Smooth muscle cell (in vitro differentiated cells): ENCODE data around the gene PIMREG. TPM values are rescaled to one million over a fixed set of nuclear protein-coding genes. Genes with fewer than 3 reads are reported as not detected.
A peak's percentile ranks its signal among the peaks of the same experiment; 100 is the strongest.

Source experiments
- DNase-seq: peaks from one replicate; lab custom pipeline; 2025; ENCODE audit not compliant: unreplicated experiment; lab: John Stamatoyannopoulos, UW
- H2AFZ ChIP-seq: fragments of 200-600 bp; sonication (generic); 2 replicates; pipeline ENCODE4 v1.6.0; 2016; ENCODE audit warnings: antibody characterized with exemption, low read depth, mild to moderate bottlenecking
- H3F3A ChIP-seq: fragments of 200-600 bp; sonication (generic); 2 replicates; pipeline ENCODE4 v1.6.0; 2017; ENCODE audit warnings: antibody characterized with exemption, low read depth
- H3K27ac ChIP-seq: fragments of 200-600 bp; sonication (generic); 2 replicates; pipeline ENCODE4 v1.5.1; 2016; ENCODE audit warnings: low read depth, mild to moderate bottlenecking
- H3K27me3 ChIP-seq: fragments of 200-600 bp; sonication (generic); 2 replicates; pipeline ENCODE4 v1.6.1; 2016; ENCODE audit warnings: low read depth, mild to moderate bottlenecking
- H3K36me3 ChIP-seq: fragments of 200-600 bp; sonication (generic); 2 replicates; pipeline ENCODE4 v1.5.1; 2016; ENCODE audit warnings: low read depth
- H3K4me1 ChIP-seq: fragments of 200-600 bp; sonication (generic); 2 replicates; pipeline ENCODE4 v1.5.1; 2016; ENCODE audit warnings: low read depth
- H3K4me2 ChIP-seq: fragments of 200-600 bp; sonication (generic); 2 replicates; pipeline ENCODE4 v1.6.0; 2016; ENCODE audit warnings: mild to moderate bottlenecking
- H3K4me3 ChIP-seq: fragments of 200-600 bp; sonication (generic); 2 replicates; pipeline ENCODE4 v1.5.1; 2016; ENCODE audit warnings: mild to moderate bottlenecking
- H3K79me2 ChIP-seq: fragments of 200-600 bp; sonication (generic); 2 replicates; pipeline ENCODE4 v1.6.0; 2016; ENCODE audit warnings: low read depth, mild to moderate bottlenecking
- H3K9ac ChIP-seq: fragments of 200-600 bp; sonication (generic); 2 replicates; pipeline ENCODE4 v1.6.0; 2016; ENCODE audit warnings: low read depth
- H3K9me3 ChIP-seq: fragments of 200-600 bp; sonication (generic); replicated peaks from 2 replicates; pipeline ENCODE4 v1.5.1; 2016; ENCODE audit warnings: low read depth
- H4K20me1 ChIP-seq: fragments of 200-600 bp; sonication (generic); 2 replicates; pipeline ENCODE4 v1.6.0; 2016; ENCODE audit warnings: low read depth
- WGBS: methylation state at CpG from one replicate; pipeline ENCODE4 v1.1.7; 2016; ENCODE audit warnings: low lambda C conversion rate; 5-methylcytosine and 5-hydroxymethylcytosine counted together
- polyA plus RNA-seq: library from polyadenylated mRNA; unstranded; fragments of >200 nt; fragmentation: Nextera tagmentation; extraction: Ambion mirVana; gene quantifications from 2 replicates; pipeline ENCODE4 v1.2.1, GENCODE V29; 2016
- total RNA-seq: library from RNA; depleted of rRNA; stranded (reverse); fragments of >200 nt; gene quantifications from 2 replicates; pipeline ENCODE4 v1.2.3, GENCODE V29; 2014
- TF ChIP-seq, protein P1 (sequence below): fragments of 200-600 bp; sonication (generic); IDR thresholded peaks from 2 replicates; pipeline ENCODE4 v1.5.1; 2017; ENCODE audit warnings: borderline replicate concordance, mild to moderate bottlenecking, antibody characterized with exemption; ENCODE audit not compliant: insufficient read depth, poor library complexity, severe bottlenecking

The PIMREG gene
- total and polyA plus RNA-seq, 2 experiments from 2014 or later: 3.5 to 11.7 TPM

GRCh38 chr17:6492892-6493674, 48.8 kb downstream of the PIMREG start:
- no peak for DNase-seq
- TF ChIP-seq, protein P1, sequence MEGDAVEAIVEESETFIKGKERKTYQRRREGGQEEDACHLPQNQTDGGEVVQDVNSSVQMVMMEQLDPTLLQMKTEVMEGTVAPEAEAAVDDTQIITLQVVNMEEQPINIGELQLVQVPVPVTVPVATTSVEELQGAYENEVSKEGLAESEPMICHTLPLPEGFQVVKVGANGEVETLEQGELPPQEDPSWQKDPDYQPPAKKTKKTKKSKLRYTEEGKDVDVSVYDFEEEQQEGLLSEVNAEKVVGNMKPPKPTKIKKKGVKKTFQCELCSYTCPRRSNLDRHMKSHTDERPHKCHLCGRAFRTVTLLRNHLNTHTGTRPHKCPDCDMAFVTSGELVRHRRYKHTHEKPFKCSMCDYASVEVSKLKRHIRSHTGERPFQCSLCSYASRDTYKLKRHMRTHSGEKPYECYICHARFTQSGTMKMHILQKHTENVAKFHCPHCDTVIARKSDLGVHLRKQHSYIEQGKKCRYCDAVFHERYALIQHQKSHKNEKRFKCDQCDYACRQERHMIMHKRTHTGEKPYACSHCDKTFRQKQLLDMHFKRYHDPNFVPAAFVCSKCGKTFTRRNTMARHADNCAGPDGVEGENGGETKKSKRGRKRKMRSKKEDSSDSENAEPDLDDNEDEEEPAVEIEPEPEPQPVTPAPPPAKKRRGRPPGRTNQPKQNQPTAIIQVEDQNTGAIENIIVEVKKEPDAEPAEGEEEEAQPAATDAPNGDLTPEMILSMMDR: no peak
- H3K36me3 ChIP-seq: no peaks in the 10 kb centered on the region
- H2AFZ ChIP-seq: no peak overlapping the region
- H3K27me3 ChIP-seq: no peaks in the 10 kb centered on the region
- H4K20me1 ChIP-seq: no peaks in the 10 kb centered on the region
- no peaks in the 10 kb centered on the region for H3K9me3 ChIP-seq
- no peak overlapping the region for H3K4me2 ChIP-seq
- no peaks in the 10 kb centered on the region for H3F3A ChIP-seq
- no peaks in the 10 kb centered on the region for H3K79me2 ChIP-seq
- no peak overlapping the region for H3K9ac ChIP-seq
- WGBS: 88% methylated on average over 4 of the region's 4 CpGs
- H3K4me3 ChIP-seq: no peak overlapping the region
- peaks cover 38% of the 10 kb centered on the region for H3K4me1 ChIP-seq
- H3K27ac ChIP-seq: no peak overlapping the region

DNA sequence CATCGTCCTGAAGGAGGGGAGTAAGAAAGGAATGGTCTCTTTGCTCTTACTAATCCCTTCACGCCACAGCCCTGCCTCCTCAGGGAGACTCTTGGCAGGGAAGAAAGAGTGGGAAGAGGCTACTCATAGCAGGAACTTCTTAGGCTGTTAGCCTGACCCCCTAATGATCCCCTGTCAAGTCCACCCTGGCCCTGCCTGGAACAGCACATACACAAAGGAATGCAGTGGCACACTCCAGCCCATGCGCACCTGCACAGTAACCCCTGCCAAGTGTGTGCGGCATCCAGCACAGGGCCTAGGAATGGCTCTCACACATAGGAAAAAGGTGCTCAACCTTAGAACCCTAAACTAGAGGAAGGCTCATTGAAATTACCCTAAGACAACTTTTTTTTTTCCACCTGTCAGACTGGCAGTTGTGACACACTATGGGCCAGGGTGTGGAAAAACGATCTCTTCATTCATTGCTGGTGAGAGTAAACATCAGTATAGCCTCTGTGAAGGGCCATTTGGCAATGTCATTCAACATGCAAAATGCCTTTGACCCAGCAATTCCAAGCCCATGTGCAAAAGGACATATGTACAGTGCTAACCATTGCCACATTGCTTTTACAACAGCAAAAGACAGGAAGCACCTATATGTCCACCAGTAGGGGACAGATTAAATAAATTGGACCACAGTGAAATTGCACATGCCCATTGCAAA, 50.1 kb downstream of the PIMREG start:
- no peaks in the 10 kb centered on the region for H3K36me3 ChIP-seq
- H4K20me1 ChIP-seq: no peaks in the 10 kb centered on the region
- H2AFZ ChIP-seq: no peak overlapping the region
- no peak overlapping the region for H3K4me3 ChIP-seq
- H3K27me3 ChIP-seq: no peaks in the 10 kb centered on the region
- no peaks in the 10 kb centered on the region for H3K9me3 ChIP-seq
- no peak overlapping the region for H3K27ac ChIP-seq
- 74% methylated on average over 5 of the region's 5 CpGs for whole genome bisulfite sequencing
- peaks cover 35% of the 10 kb centered on the region for H3K4me1 ChIP-seq
- H3F3A ChIP-seq: no peaks in the 10 kb centered on the region
- no peaks in the 10 kb centered on the region for H3K79me2 ChIP-seq
- H3K4me2 ChIP-seq: no peak overlapping the region
- TF ChIP-seq, protein P1: no peak
- H3K9ac ChIP-seq: no peak overlapping the region
- DNase-seq: no peak

DNA sequence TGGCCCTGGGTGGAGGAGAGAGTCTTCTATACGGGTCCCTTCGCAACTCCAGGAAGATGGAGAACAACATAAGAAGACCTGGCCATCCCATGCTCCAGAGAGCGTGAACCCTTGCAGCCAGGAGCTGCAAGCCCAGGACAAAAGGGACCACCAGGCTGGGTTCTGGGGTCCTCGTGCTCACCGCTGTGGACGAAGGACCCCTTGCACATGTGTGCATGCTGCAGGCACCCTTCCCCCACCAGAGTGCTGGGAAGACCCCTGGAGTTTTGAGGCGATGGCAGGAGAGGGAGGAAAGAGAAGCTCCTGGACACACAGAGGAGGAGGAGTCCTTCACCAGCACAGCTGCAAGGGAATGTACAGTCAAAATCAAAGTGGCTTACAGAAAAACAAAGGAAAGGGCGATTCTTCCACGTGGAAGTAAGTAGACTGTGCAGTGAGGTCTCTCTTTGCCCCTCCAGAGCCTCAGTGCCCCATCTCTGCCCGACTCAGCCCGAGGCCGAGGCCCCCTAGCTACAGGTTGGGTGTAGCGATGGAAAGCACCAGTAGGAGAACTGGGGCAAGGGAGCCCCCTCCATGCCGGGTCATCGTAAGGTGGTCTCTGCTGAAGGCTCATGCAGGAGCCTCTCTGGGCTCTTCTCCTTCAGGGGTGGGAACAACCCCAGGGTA, 51.3 kb downstream of the PIMREG start:
- no peaks in the 10 kb centered on the region for H3F3A ChIP-seq
- no peak overlapping the region for H3K4me3 ChIP-seq
- no peaks in the 10 kb centered on the region for H3K9me3 ChIP-seq
- no peak overlapping the region for H3K9ac ChIP-seq
- no peaks in the 10 kb centered on the region for H3K79me2 ChIP-seq
- TF ChIP-seq, protein P1: no peak
- WGBS: 60% methylated on average over 15 of the region's 15 CpGs
- no peak overlapping the region for H3K27ac ChIP-seq
- H3K4me2 ChIP-seq: peak overlapping the region; percentile 82
- H3K36me3 ChIP-seq: no peaks in the 10 kb centered on the region
- no peak overlapping the region for H2AFZ ChIP-seq
- DNase-seq: no peak
- peaks cover 35% of the 10 kb centered on the region for H3K4me1 ChIP-seq
- H4K20me1 ChIP-seq: no peaks in the 10 kb centered on the region
- no peaks in the 10 kb centered on the region for H3K27me3 ChIP-seq
